ENCODE results near the gene DNAJC5G.

DNA sequence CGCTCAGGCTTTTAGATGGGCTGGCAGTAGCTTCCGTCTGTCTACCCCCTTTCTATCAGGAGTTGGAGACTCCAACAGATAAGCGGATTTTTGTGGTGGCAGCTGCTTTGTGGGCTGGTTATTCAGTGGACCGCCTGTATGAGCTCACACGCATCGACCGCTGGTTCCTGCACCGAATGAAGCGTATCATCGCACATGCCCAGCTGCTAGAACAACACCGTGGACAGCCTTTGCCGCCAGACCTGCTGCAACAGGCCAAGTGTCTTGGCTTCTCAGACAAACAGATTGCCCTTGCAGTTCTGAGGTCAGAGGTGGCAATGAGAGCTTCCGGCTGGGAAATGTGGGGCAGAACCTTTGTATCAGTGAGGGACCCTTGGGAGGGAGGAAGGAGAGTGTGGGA lies 43.3 kb upstream of the DNAJC5G start:
- TF ChIP-seq, protein P1, sequence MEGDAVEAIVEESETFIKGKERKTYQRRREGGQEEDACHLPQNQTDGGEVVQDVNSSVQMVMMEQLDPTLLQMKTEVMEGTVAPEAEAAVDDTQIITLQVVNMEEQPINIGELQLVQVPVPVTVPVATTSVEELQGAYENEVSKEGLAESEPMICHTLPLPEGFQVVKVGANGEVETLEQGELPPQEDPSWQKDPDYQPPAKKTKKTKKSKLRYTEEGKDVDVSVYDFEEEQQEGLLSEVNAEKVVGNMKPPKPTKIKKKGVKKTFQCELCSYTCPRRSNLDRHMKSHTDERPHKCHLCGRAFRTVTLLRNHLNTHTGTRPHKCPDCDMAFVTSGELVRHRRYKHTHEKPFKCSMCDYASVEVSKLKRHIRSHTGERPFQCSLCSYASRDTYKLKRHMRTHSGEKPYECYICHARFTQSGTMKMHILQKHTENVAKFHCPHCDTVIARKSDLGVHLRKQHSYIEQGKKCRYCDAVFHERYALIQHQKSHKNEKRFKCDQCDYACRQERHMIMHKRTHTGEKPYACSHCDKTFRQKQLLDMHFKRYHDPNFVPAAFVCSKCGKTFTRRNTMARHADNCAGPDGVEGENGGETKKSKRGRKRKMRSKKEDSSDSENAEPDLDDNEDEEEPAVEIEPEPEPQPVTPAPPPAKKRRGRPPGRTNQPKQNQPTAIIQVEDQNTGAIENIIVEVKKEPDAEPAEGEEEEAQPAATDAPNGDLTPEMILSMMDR (IDR thresholded peaks at IDR 0.05): no peak
- TF ChIP-seq POLR2A (IDR thresholded peaks at IDR 0.05): no peak

Measured in thyroid gland (tissue), 4 donors.